Stomach (tissue), 9 donors: ENCODE data around the gene PIAS1. TPM values are rescaled to one million over a fixed set of nuclear protein-coding genes. Genes with fewer than 3 reads are reported as not detected.

ENCODE experiments used
- DNase-seq, 2 donors: peaks; one replicate each; pipeline versions ENCODE4 v3.0.0 to v3.0.0-alpha.2; 2013 to 2019
- H3K27ac ChIP-seq, 5 donors: fragments of 200-600 bp in 4 of 5; sonication (generic) in 4 of 5; one replicate each; pipeline ENCODE4 v1.5.1; 2013 to 2019; ENCODE audit warnings: mild to moderate bottlenecking in 1 of 5, moderate library complexity in 1 of 5
- H3K27me3 ChIP-seq, 3 donors: fragments of 200-600 bp; sonication (generic); one replicate each; pipeline ENCODE4 v1.5.1; 2017 to 2019; ENCODE audit warnings: mixed run types in 1 of 3
- H3K36me3 ChIP-seq, 4 donors: fragments of 200-600 bp; sonication (generic); 1 replicate in 3 of 4; 2 replicates in 1 of 4; pipeline ENCODE4 v1.5.1; 2016 to 2019
- H3K4me1 ChIP-seq, 4 donors: fragments of 200-600 bp; sonication (generic); one replicate each; pipeline ENCODE4 v1.5.1; 2016 to 2019
- H3K4me3 ChIP-seq, 4 donors: fragments of 200-600 bp; sonication (generic) in 3 of 4; one replicate each; pipeline ENCODE4 v1.5.1; 2016 to 2019; ENCODE audit warnings: mild to moderate bottlenecking in 1 of 4
- H3K9me3 ChIP-seq, 4 donors: fragments of 200-600 bp; sonication (generic); one replicate each; pipeline ENCODE4 v1.5.1; 2016 to 2019
- CTCF ChIP-seq, 7 experiments: fragments of 450-650 bp in 4 of 7; fragments of 200-600 bp in 3 of 7; sonication (generic) in 3 of 7; IDR thresholded peaks; one replicate each; pipeline ENCODE4 v1.5.1; 2016 to 2019; ENCODE audit warnings: antibody characterized with exemption in 7 of 7, control low read depth in 2 of 7, mild to moderate bottlenecking in 1 of 7
- EP300 ChIP-seq: sonication (generic); formaldehyde crosslinking; IDR thresholded peaks from one replicate; pipeline ENCODE4 v1.6.1; 2017; ENCODE audit warnings: antibody characterized with exemption
- POLR2A ChIP-seq, 4 donors: fragments of 450-650 bp; IDR thresholded peaks; one replicate each; pipeline ENCODE4 v1.6.1; 2016; ENCODE audit warnings: antibody characterized with exemption in 4 of 4, control low read depth in 2 of 4, mild to moderate bottlenecking in 1 of 4, moderate library complexity in 1 of 4
- POLR2AphosphoS5 ChIP-seq, 3 donors: sonication (generic); formaldehyde crosslinking; IDR thresholded peaks; one replicate each; pipeline ENCODE4 v1.6.1; 2016; ENCODE audit warnings: antibody characterized with exemption in 3 of 3
- WGBS, 5 donors: extraction: QIAGEN DNeasy Blood & Tissue Kit in 3 of 5; methylation state at CpG; one replicate each; pipeline versions ENCODE4 v1.1.5 to v1.1.7; 2013 to 2018; 5-methylcytosine and 5-hydroxymethylcytosine counted together
- intact Hi-C: fragments of 100-400 bp; cut with DNase I; formaldehyde crosslinking; loops from one replicate; pipeline ENCODE4 v1.15.1; 2023; ENCODE audit warnings: low total_unique reads
- polyA plus RNA-seq, 3 donors: library from polyadenylated mRNA; stranded (reverse); fragments of 200-250 nt; gene quantifications; one replicate each; pipeline ENCODE4 v1.2.3, GENCODE V29; 2013
- total RNA-seq, 5 donors: library from RNA; depleted of rRNA; stranded (reverse); fragments of >200 nt; gene quantifications; one replicate each; pipeline versions ENCODE4 v1.1.0 to v1.2.3, GENCODE V29; 2014 to 2016
- donor health status: healthy with polysubstance abuse.
- donor health status: Bipolar disorder and iron deficiency.
- donor health status: healthy.

PIAS1 gene
- total and polyA plus RNA-seq, 8 donors = 7.9 to 56.6 (median 38.8) TPM

- Histone ChIP-seq H3K9me3 (no peaks in the 10 kb centered on the region), H3K27ac (no peak overlapping the region), H3K4me3 (no peak overlapping the region), H3K36me3 (peaks cover 0 to 7% (median 0%) of the 10 kb centered on the region in 4 donors), H3K4me1 (peaks cover 34 to 65% (median 48%) of the 10 kb centered on the region in 4 donors), H3K27me3 (no peaks in the 10 kb centered on the region)
- intact Hi-C loops = no loop called here
- WGBS, 5 donors = 81 to 99% (median 97%) methylated on average over 5 of the region's 5 CpGs
- TF ChIP-seq CTCF (IDR thresholded peaks at IDR 0.05) (no peak), EP300 (no peak), POLR2AphosphoS5 (IDR thresholded peaks at IDR 0.05) (no peak), POLR2A (IDR thresholded peaks at IDR 0.05) (no peak)
- DNase-seq = peak in 1 of 2 donors; percentile 22
These were observed 149.4 kb downstream of the PIAS1 start for GRCh38 chr15:68203486-68203885.

GRCh38 chr15:68203956-68204355, 149.8 kb downstream of the PIAS1 start:
- H3K27ac ChIP-seq = peak overlapping the region in 1 of 5 donors; percentile 64
- WGBS, 5 donors = 86 to 97% (median 92%) methylated on average over 3 to 5 of the region's 5 CpGs
- H3K27me3 ChIP-seq = no peaks in the 10 kb centered on the region
- TF ChIP-seq POLR2AphosphoS5 (IDR thresholded peaks at IDR 0.05) = no peak
- H3K4me3 ChIP-seq = peak overlapping the region in 1 of 4 donors; percentile 30
- H3K4me1 ChIP-seq = peaks cover 34 to 65% (median 48%) of the 10 kb centered on the region in 4 donors
- peak in 1 of 2 donors; percentile 23 for DNase-seq
- H3K36me3 ChIP-seq = peaks cover 0 to 7% (median 0%) of the 10 kb centered on the region in 4 donors
- intact Hi-C loops = no loop called here
- H3K9me3 ChIP-seq = no peaks in the 10 kb centered on the region

- peak overlapping the region in 3 of 5 donors; percentile 64 to 84 (median 72) for H3K27ac ChIP-seq
- WGBS, 5 donors = 85 to 96% (median 91%) methylated on average over 6 to 7 of the region's 7 CpGs
These were observed 150.2 kb downstream of the PIAS1 start for GRCh38 chr15:68204361-68204760.

GRCh38 chr15:68204776-68205557, 150.9 kb downstream of the PIAS1 start, which contains the start of gene CALML4:
CALML4 (minus strand) TSS chr15:68205332; CDS start chr15:68205247, 85 bp downstream.
- H3K36me3 ChIP-seq = peaks cover 0 to 7% (median 0%) of the 10 kb centered on the region in 4 donors
- no peaks in the 10 kb centered on the region for H3K9me3 ChIP-seq
- H3K4me1 ChIP-seq = peaks cover 34 to 63% (median 43%) of the 10 kb centered on the region in 4 donors
- intact Hi-C loops = no loop called here
- H3K27ac ChIP-seq = peak within 1 kb of the TSS; percentile 34 to 84 (median 72)
- peak within 1 kb of the TSS; percentile 22 to 40 (median 34) for H3K4me3 ChIP-seq
- 19 to 29% (median 27%) methylated on average over 16 of the region's 16 CpGs for WGBS, 5 donors
- peak in 2 of 3 donors; percentile 14 to 43 for TF ChIP-seq POLR2AphosphoS5 (IDR thresholded peaks at IDR 0.05)
- TF ChIP-seq CTCF (IDR thresholded peaks at IDR 0.05) = no peak
- peak; percentile 90 to 93 for DNase-seq
- no peaks in the 10 kb centered on the region for H3K27me3 ChIP-seq

More at GRCh38 chr15:68204361-68204760, 150.2 kb downstream of the PIAS1 start:
- intact Hi-C loops = no loop called here
- Histone ChIP-seq H3K9me3 (no peaks in the 10 kb centered on the region), H3K4me3 (peak overlapping the region; percentile 22 to 40 (median 34)), H3K4me1 (peaks cover 34 to 65% (median 48%) of the 10 kb centered on the region in 4 donors), H3K36me3 (peaks cover 0 to 7% (median 0%) of the 10 kb centered on the region in 4 donors), H3K27me3 (no peaks in the 10 kb centered on the region)
- TF ChIP-seq EP300 (no peak), POLR2A (IDR thresholded peaks at IDR 0.05) (no peak), CTCF (IDR thresholded peaks at IDR 0.05) (no peak), POLR2AphosphoS5 (IDR thresholded peaks at IDR 0.05) (no peak)
- DNase-seq = peak in 1 of 2 donors; percentile 22
